Common myeloid progenitor, CD34-positive (primary cell): ENCODE results near the gene HDAC4.

Experiments
- CTCF ChIA-PET: fragments of 350-600 bp; sonication (Branson Sonifier 250); formaldehyde crosslinking; loops from one replicate; lab custom pipeline; 2021; ENCODE audit warnings: antibody characterized with exemption; lab: Charles Lee
- POLR2A ChIA-PET: fragments of 350-600 bp; sonication (Branson Sonifier 250); formaldehyde crosslinking; loops from one replicate; lab custom pipeline; 2021; ENCODE audit warnings: antibody characterized with exemption; lab: Charles Lee
- DNase-seq, 3 donors: peaks; one replicate each; pipeline versions ENCODE4 v3.0.0 to v3.0.0-alpha.2; 2013
- H3K27ac ChIP-seq, 2 experiments: 1 replicate in 1 of 2; 2 replicates in 1 of 2; pipeline ENCODE4 v1.7.0; 2013; ENCODE audit warnings: inconsistent platforms in 2 of 2, low read length in 2 of 2, mild to moderate bottlenecking in 2 of 2, low read depth in 1 of 2, moderate library complexity in 1 of 2; ENCODE audit not compliant: severe bottlenecking in 2 of 2, insufficient read depth in 1 of 2, poor library complexity in 1 of 2
- H3K27me3 ChIP-seq, 5 experiments: replicated peaks in 2 of 5; 1 replicate in 3 of 5; 2 replicates in 2 of 5; pipeline versions ENCODE4 v1.6.1 to v1.7.0; 2013; ENCODE audit warnings: low read length in 4 of 5, mild to moderate bottlenecking in 2 of 5, moderate library complexity in 2 of 5, inconsistent platforms in 1 of 5; ENCODE audit not compliant: insufficient read depth in 5 of 5, control insufficient read depth in 4 of 5
- H3K36me3 ChIP-seq, 4 experiments: 1 replicate in 2 of 4; 2 replicates in 2 of 4; pipeline versions ENCODE4 v1.6.1 to v1.7.0; 2013; ENCODE audit warnings: low read length in 3 of 4, control low read depth in 1 of 4, mild to moderate bottlenecking in 1 of 4; ENCODE audit not compliant: control insufficient read depth in 4 of 4, insufficient read depth in 4 of 4
- H3K4me1 ChIP-seq, 4 experiments: 1 replicate in 3 of 4; 2 replicates in 1 of 4; pipeline versions ENCODE4 v1.6.1 to v1.7.1; 2013; ENCODE audit warnings: low read length in 3 of 4, mild to moderate bottlenecking in 3 of 4, control low read depth in 1 of 4, inconsistent platforms in 1 of 4, moderate library complexity in 1 of 4; ENCODE audit not compliant: control insufficient read depth in 4 of 4, insufficient read depth in 4 of 4; ENCODE audit errors: control extremely low read depth in 1 of 4
- H3K4me3 ChIP-seq, 7 experiments: 1 replicate in 4 of 7; 2 replicates in 3 of 7; pipeline versions ENCODE4 v1.5.1 to v1.7.0; 2013; ENCODE audit warnings: mild to moderate bottlenecking in 7 of 7, low read length in 6 of 7, moderate library complexity in 6 of 7, inconsistent platforms in 2 of 7, low read depth in 2 of 7, control low read depth in 1 of 7; ENCODE audit not compliant: insufficient read depth in 4 of 7, control insufficient read depth in 1 of 7; ENCODE audit errors: extremely low read depth in 1 of 7
- H3K9me3 ChIP-seq, 5 experiments: 1 replicate in 4 of 5; 2 replicates in 1 of 5; pipeline versions ENCODE4 v1.6.1 to v1.7.1; 2013; ENCODE audit warnings: low read length in 4 of 5, mild to moderate bottlenecking in 2 of 5, inconsistent platforms in 1 of 5, low read depth in 1 of 5, moderate library complexity in 1 of 5; ENCODE audit not compliant: control insufficient read depth in 4 of 5, insufficient read depth in 2 of 5; ENCODE audit errors: control extremely low read depth in 1 of 5
- WGBS: methylation state at CpG from one replicate; pipeline ENCODE4 v1.1.5; 2013; ENCODE audit not compliant: insufficient coverage; 5-methylcytosine and 5-hydroxymethylcytosine counted together

HDAC4 gene

GRCh38 chr2:239442192-239442591, 41.4 kb upstream of the HDAC4 start:
- Histone ChIP-seq H3K9me3 (peaks cover 0 to 5% (median 0%) of the 10 kb centered on the region in 5 experiments), H3K4me3 (no peak overlapping the region), H3K4me1 (peaks cover 0 to 21% (median 16%) of the 10 kb centered on the region in 4 experiments), H3K27ac (no peak overlapping the region), H3K27me3 (peaks cover 0 to 27% (median 18%) of the 10 kb centered on the region in 5 experiments), H3K36me3 (no peaks in the 10 kb centered on the region)
- POLR2A ChIA-PET: no interaction called here
- CTCF ChIA-PET: no interaction called here
- DNase-seq: no peak
- 96% methylated on average over 6 of the region's 7 CpGs for WGBS

- ChIA-PET POLR2A (no interaction called here), CTCF (interaction anchor here (0.9 kb wide), 1 partner anchor 10 kb away, joined by 3 read pairs; no protein-coding TSS in a partner anchor)
- peak; percentile 18 to 67 (median 63) for DNase-seq
- Histone ChIP-seq H3K27me3 (peaks cover 0 to 27% (median 18%) of the 10 kb centered on the region in 5 experiments), H3K4me3 (peak overlapping the region in 6 of 7 experiments; percentile 8 to 71 (median 43)), H3K4me1 (peaks cover 0 to 24% (median 16%) of the 10 kb centered on the region in 4 experiments), H3K9me3 (peaks cover 0 to 5% (median 0%) of the 10 kb centered on the region in 5 experiments), H3K27ac (no peak overlapping the region), H3K36me3 (no peaks in the 10 kb centered on the region)
- WGBS: 6% methylated on average over 15 of the region's 19 CpGs
Measured at GRCh38 chr2:239441261-239442078, 40.6 kb upstream of the HDAC4 start.

GRCh38 chr2:239440511-239440959, 39.7 kb upstream of the HDAC4 start:
- no peak overlapping the region for H3K27ac ChIP-seq
- no peaks in the 10 kb centered on the region for H3K36me3 ChIP-seq
- H3K27me3 ChIP-seq: peaks cover 0 to 27% (median 15%) of the 10 kb centered on the region in 5 experiments
- DNase-seq: no peak
- H3K4me3 ChIP-seq: peak overlapping the region in 3 of 7 experiments; percentile 4 to 71 (median 44)
- 61% methylated on average over 17 of the region's 18 CpGs for WGBS
- ChIA-PET CTCF (interaction anchor here (0.9 kb wide), 1 partner anchor 9 kb away, joined by 3 read pairs; no protein-coding TSS in a partner anchor), POLR2A (no interaction called here)
- peaks cover 0 to 24% (median 16%) of the 10 kb centered on the region in 4 experiments for H3K4me1 ChIP-seq
- peaks cover 0 to 5% (median 0%) of the 10 kb centered on the region in 5 experiments for H3K9me3 ChIP-seq

- H3K9me3 ChIP-seq: peaks cover 0 to 5% (median 0%) of the 10 kb centered on the region in 5 experiments
- H3K27me3 ChIP-seq: peaks cover 0 to 27% (median 15%) of the 10 kb centered on the region in 5 experiments
- no peak overlapping the region for H3K4me3 ChIP-seq
- ChIA-PET CTCF (no interaction called here), POLR2A (no interaction called here)
- 90% methylated on average over 8 of the region's 11 CpGs for WGBS
- no peaks in the 10 kb centered on the region for H3K36me3 ChIP-seq
- peaks cover 0 to 24% (median 16%) of the 10 kb centered on the region in 4 experiments for H3K4me1 ChIP-seq
- no peak overlapping the region for H3K27ac ChIP-seq
- no peak for DNase-seq
Measured at GRCh38 chr2:239439754-239440315, 39.0 kb upstream of the HDAC4 start.

- peaks cover 0 to 3% (median 2%) of the 10 kb centered on the region in 5 experiments for H3K9me3 ChIP-seq
- H3K4me1 ChIP-seq: peaks cover 0 to 24% (median 16%) of the 10 kb centered on the region in 4 experiments
- no peaks in the 10 kb centered on the region for H3K36me3 ChIP-seq
- DNase-seq: peak in 2 of 3 donors; percentile 12 to 17
- 89% methylated on average over 18 of the region's 21 CpGs for WGBS
- H3K27me3 ChIP-seq: peaks cover 0 to 27% (median 15%) of the 10 kb centered on the region in 5 experiments
- CTCF ChIA-PET: no interaction called here
- H3K27ac ChIP-seq: no peak overlapping the region
- H3K4me3 ChIP-seq: no peak overlapping the region
- POLR2A ChIA-PET: no interaction called here
Measured at GRCh38 chr2:239438995-239439753, 38.4 kb upstream of the HDAC4 start.

- POLR2A ChIA-PET: no interaction called here
- CTCF ChIA-PET: no interaction called here
- 100% methylated on average over 1 of the region's 3 CpGs for WGBS
- Histone ChIP-seq H3K27ac (no peak overlapping the region), H3K4me3 (no peak overlapping the region), H3K4me1 (peaks cover 0 to 24% (median 16%) of the 10 kb centered on the region in 4 experiments), H3K9me3 (peaks cover 0 to 3% (median 3%) of the 10 kb centered on the region in 5 experiments), H3K36me3 (no peaks in the 10 kb centered on the region), H3K27me3 (peaks cover 0 to 27% (median 15%) of the 10 kb centered on the region in 5 experiments)
- no peak for DNase-seq
Measured at GRCh38 chr2:239438368-239438767, 37.5 kb upstream of the HDAC4 start.
